Measurements from ENCODE around the gene CENPS. TPM values are rescaled to one million over a fixed set of nuclear protein-coding genes. Genes with fewer than 3 reads are reported as not detected.

Gene CENPS
- total and polyA plus RNA-seq, 7 donors, result 2.2 to 31.4 (median 7.5) TPM

- Histone ChIP-seq H3K27me3 (ENCODE audit: insufficient read depth in 3 of 3, low read length in 2 of 3) (no peaks in the 10 kb centered on the region), H3K9me3 (no peaks in the 10 kb centered on the region), H3K4me1 (no peaks in the 10 kb centered on the region), H3K36me3 (ENCODE audit: insufficient read depth in 1 of 2, low read depth in 1 of 2) (peaks cover 0 to 18% of the 10 kb centered on the region in 2 donors), H3K4me3 (no peak overlapping the region), H3K27ac (no peak overlapping the region)
- ATAC-seq (no peak), DNase-seq (no peak)
- intact Hi-C loops (cut with DNase I), result no loop called here
- WGBS, 3 donors, result 95 to 97% (median 96%) methylated on average over 6 of the region's 6 CpGs
- TF ChIP-seq CTCF (IDR thresholded peaks at IDR 0.05), result no peak
Observed at GRCh38 chr1:10444248-10444647, 14.0 kb downstream of the CENPS start.

GRCh38 chr1:10444795-10445397 is 14.7 kb downstream of the CENPS start:
- intact Hi-C loops (cut with DNase I), result no loop called here
- Histone ChIP-seq H3K27ac (no peak overlapping the region), H3K9me3 (no peaks in the 10 kb centered on the region), H3K27me3 (ENCODE audit: insufficient read depth in 3 of 3, low read length in 2 of 3) (peaks cover 0 to 1% (median 0%) of the 10 kb centered on the region in 3 donors), H3K4me1 (no peaks in the 10 kb centered on the region), H3K36me3 (ENCODE audit: insufficient read depth in 1 of 2, low read depth in 1 of 2) (peaks cover 0 to 18% of the 10 kb centered on the region in 2 donors), H3K4me3 (no peak overlapping the region)
- ATAC-seq, result no peak
- no peak for DNase-seq
- no peak for TF ChIP-seq CTCF (IDR thresholded peaks at IDR 0.05)
- WGBS, 3 donors, result 92 to 93% (median 92%) methylated on average over 7 of the region's 7 CpGs

- intact Hi-C loops (cut with DNase I), result no loop called here
Observed at GRCh38 chr1:10446790-10447422, 16.7 kb downstream of the CENPS start.

GRCh38 chr1:10449751-10450150 is 19.5 kb downstream of the CENPS start, which contains the start of gene CORT:
Gene CORT (plus strand): TSS chr1:10450031. CDS start chr1:10450224, 193 bp downstream.
- Histone ChIP-seq H3K27ac (no peak within 1 kb of the TSS), H3K36me3 (ENCODE audit: insufficient read depth in 1 of 2, low read depth in 1 of 2) (no peaks in the 10 kb centered on the region), H3K27me3 (ENCODE audit: insufficient read depth in 3 of 3, low read length in 2 of 3) (peaks cover 0 to 6% (median 3%) of the 10 kb centered on the region in 3 donors), H3K4me1 (peaks cover 5% of the 10 kb centered on the region), H3K9me3 (no peaks in the 10 kb centered on the region), H3K4me3 (no peak within 1 kb of the TSS)
- DNase-seq, result no peak
- WGBS, 3 donors, result 74 to 87% (median 86%) methylated on average over 10 of the region's 10 CpGs
- no peak for TF ChIP-seq CTCF (IDR thresholded peaks at IDR 0.05)
- ATAC-seq, result no peak
- intact Hi-C loops (cut with DNase I), result no loop called here

More at GRCh38 chr1:10446790-10447422, 16.7 kb downstream of the CENPS start:
- Histone ChIP-seq H3K9me3 (no peaks in the 10 kb centered on the region), H3K27ac (no peak overlapping the region), H3K4me3 (no peak overlapping the region), H3K27me3 (ENCODE audit: insufficient read depth in 3 of 3, low read length in 2 of 3) (peaks cover 0 to 6% (median 3%) of the 10 kb centered on the region in 3 donors), H3K36me3 (ENCODE audit: insufficient read depth in 1 of 2, low read depth in 1 of 2) (peaks cover 0 to 11% of the 10 kb centered on the region in 2 donors), H3K4me1 (peaks cover 5% of the 10 kb centered on the region)
- TF ChIP-seq CTCF (IDR thresholded peaks at IDR 0.05), result no peak
- ATAC-seq (no peak), DNase-seq (no peak)
- WGBS, 3 donors, result 96 to 97% (median 97%) methylated on average over 7 of the region's 7 CpGs
